ENCODE results near the gene MYBPC3. TPM values are rescaled to one million over a fixed set of nuclear protein-coding genes. Genes with fewer than 3 reads are reported as not detected.

Gene MYBPC3
- total and polyA plus RNA-seq, 11 donors = 425 to 3,074 (median 1,842) TPM

GRCh38 chr11:47350315-47350714 is 2.2 kb downstream of the MYBPC3 start:
- DNase-seq (peak in 4 of 5 donors; percentile 7 to 40 (median 22)), ATAC-seq (no peak)
- no peaks in the 10 kb centered on the region for H3K9me3 ChIP-seq
- peak overlapping the region; percentile 46 to 99 (median 96) for H3K27ac ChIP-seq
- H3K27me3 ChIP-seq = no peaks in the 10 kb centered on the region
- no peak for TF ChIP-seq POLR2A (IDR thresholded peaks at IDR 0.05)
- TF ChIP-seq, protein P1, sequence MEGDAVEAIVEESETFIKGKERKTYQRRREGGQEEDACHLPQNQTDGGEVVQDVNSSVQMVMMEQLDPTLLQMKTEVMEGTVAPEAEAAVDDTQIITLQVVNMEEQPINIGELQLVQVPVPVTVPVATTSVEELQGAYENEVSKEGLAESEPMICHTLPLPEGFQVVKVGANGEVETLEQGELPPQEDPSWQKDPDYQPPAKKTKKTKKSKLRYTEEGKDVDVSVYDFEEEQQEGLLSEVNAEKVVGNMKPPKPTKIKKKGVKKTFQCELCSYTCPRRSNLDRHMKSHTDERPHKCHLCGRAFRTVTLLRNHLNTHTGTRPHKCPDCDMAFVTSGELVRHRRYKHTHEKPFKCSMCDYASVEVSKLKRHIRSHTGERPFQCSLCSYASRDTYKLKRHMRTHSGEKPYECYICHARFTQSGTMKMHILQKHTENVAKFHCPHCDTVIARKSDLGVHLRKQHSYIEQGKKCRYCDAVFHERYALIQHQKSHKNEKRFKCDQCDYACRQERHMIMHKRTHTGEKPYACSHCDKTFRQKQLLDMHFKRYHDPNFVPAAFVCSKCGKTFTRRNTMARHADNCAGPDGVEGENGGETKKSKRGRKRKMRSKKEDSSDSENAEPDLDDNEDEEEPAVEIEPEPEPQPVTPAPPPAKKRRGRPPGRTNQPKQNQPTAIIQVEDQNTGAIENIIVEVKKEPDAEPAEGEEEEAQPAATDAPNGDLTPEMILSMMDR (IDR thresholded peaks at IDR 0.05) = no peak
- intact Hi-C loops (cut with DNase I) = loop anchor here in 8 of 10 donors (5.0 to 10.0 kb wide), 8 partner anchors 63 to 466 kb away; partner anchors contain the start of genes MADD (in 4 of the 8), ARFGAP2 (in 1 of the 8), NR1H3 (in 1 of the 8) and PACSIN3 (in 1 of the 8)
- H3K36me3 ChIP-seq = peaks cover 0 to 58% (median 21%) of the 10 kb centered on the region in 9 donors
- H3K4me1 ChIP-seq = peaks cover 0 to 48% (median 8%) of the 10 kb centered on the region in 12 donors
- 52 to 60% (median 55%) methylated on average over 5 to 9 of the region's 9 CpGs for WGBS, 4 donors
- H3K4me3 ChIP-seq = peak overlapping the region; percentile 48 to 95 (median 66)

DNA sequence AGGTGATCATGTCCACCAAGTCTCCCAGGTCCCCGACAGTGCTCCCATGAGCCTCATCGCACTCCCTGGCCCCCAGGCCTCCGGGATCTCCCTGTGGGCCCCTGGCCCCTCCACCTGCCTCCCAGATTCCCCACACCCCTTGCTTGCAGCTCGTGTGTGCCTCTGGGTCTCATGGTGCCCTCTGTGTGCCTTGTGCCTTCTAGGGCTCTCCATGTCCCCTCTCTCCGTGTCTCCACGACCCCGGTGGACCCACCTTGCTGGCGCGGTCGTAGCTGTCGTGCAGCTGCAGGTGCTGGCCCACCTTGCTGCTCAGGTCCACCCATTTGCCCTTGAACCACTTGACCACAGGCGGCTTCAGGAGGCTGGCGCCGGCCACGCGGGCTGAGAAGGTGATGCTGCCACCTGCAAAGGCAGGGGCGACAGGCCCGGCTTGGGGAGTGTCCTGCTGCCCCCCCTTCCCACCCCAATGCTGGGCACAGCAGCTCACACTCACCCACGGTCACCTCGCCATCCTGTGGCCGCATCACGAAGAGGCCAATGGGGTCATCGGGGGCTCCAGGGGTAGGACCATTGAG is 2.9 kb downstream of the MYBPC3 start:
- Histone ChIP-seq H3K4me1 (peaks cover 0 to 51% (median 5%) of the 10 kb centered on the region in 12 donors), H3K36me3 (peaks cover 0 to 65% (median 26%) of the 10 kb centered on the region in 9 donors), H3K27ac (peak overlapping the region in 11 of 12 donors; percentile 1 to 99 (median 97)), H3K9me3 (no peaks in the 10 kb centered on the region), H3K4me3 (peak overlapping the region; percentile 48 to 95 (median 66)), H3K27me3 (no peaks in the 10 kb centered on the region)
- intact Hi-C loops (cut with DNase I) = loop anchor here in 8 of 10 donors (5.0 to 10.0 kb wide), 8 partner anchors 62 to 465 kb away; partner anchors contain the start of genes MADD (in 4 of the 8), ARFGAP2 (in 1 of the 8), NR1H3 (in 1 of the 8) and PACSIN3 (in 1 of the 8)
- ATAC-seq = no peak
- 59 to 80% (median 67%) methylated on average over 10 to 23 of the region's 23 CpGs for WGBS, 4 donors
- TF ChIP-seq, protein P1 (IDR thresholded peaks at IDR 0.05) = no peak
- TF ChIP-seq POLR2A (IDR thresholded peaks at IDR 0.05) = no peak
- peak in 4 of 5 donors; percentile 12 to 31 (median 26) for DNase-seq

GRCh38 chr11:47348859-47349258 is 3.6 kb downstream of the MYBPC3 start:
- no peak for ATAC-seq
- Histone ChIP-seq H3K36me3 (peaks cover 0 to 72% (median 27%) of the 10 kb centered on the region in 9 donors), H3K9me3 (no peaks in the 10 kb centered on the region), H3K27ac (peak overlapping the region in 9 of 12 donors; percentile 17 to 99 (median 52)), H3K4me3 (peak overlapping the region in 11 of 12 donors; percentile 20 to 95 (median 66)), H3K4me1 (peaks cover 0 to 51% (median 7%) of the 10 kb centered on the region in 12 donors), H3K27me3 (no peaks in the 10 kb centered on the region)
- intact Hi-C loops (cut with DNase I) = no loop called here
- TF ChIP-seq POLR2A (IDR thresholded peaks at IDR 0.05) = no peak
- TF ChIP-seq, protein P1 (IDR thresholded peaks at IDR 0.05) = peak in 1 of 12 donors; percentile 13
- 35 to 52% (median 49%) methylated on average over 6 to 8 of the region's 8 CpGs for WGBS, 4 donors
- DNase-seq = peak in 2 of 5 donors; percentile 14 to 22

DNA sequence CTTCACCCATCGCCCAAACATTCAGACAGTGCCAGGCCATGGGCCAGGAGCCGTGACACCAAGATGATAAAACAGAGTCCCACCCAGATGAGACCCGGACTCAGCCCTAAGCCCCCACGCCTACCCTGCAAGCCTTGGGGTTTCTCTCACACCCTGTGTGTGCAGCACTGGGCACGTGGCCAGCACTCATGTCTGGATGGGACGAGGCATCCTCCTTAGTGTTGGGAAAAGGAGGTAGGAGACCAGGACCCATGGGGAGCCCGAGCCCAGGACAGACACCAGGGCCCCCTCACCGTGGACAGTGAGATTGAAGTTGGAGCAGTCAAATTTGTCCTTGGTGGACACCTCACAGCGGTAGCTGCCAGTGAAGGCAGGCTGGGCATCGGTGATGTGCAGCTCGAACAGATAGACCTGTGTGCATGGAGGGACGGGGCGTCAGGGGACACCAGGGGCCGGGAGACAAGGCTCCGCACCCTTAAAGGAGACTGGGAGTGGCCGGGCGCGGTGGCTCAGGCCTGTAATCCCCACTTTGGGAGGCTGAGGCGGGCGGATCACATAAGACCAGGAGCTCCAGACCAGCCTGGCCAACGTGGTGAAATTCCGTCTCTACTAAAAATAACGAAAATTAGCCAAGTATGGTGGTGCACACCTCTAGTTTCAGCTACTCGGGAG is 4.2 kb downstream of the MYBPC3 start:
- Histone ChIP-seq H3K4me3 (peak overlapping the region in 10 of 12 donors; percentile 20 to 95 (median 66)), H3K9me3 (no peaks in the 10 kb centered on the region), H3K36me3 (peaks cover 0 to 78% (median 27%) of the 10 kb centered on the region in 9 donors), H3K27ac (peak overlapping the region in 7 of 12 donors; percentile 6 to 97 (median 59)), H3K4me1 (peaks cover 0 to 54% (median 6%) of the 10 kb centered on the region in 12 donors), H3K27me3 (no peaks in the 10 kb centered on the region)
- TF ChIP-seq, protein P1 (IDR thresholded peaks at IDR 0.05) = no peak
- no peak for TF ChIP-seq POLR2A (IDR thresholded peaks at IDR 0.05)
- WGBS, 4 donors = 42 to 57% (median 49%) methylated on average over 22 to 24 of the region's 24 CpGs
- peak in 3 of 5 donors; percentile 23 to 33 (median 31) for DNase-seq
- ATAC-seq = no peak
- intact Hi-C loops (cut with DNase I) = no loop called here
